Mesothelial cell of epicardium (in vitro differentiated cells): ENCODE data around the gene FARSB. TPM values are rescaled to one million over a fixed set of nuclear protein-coding genes. Genes with fewer than 3 reads are reported as not detected.
A peak's percentile ranks its signal among the peaks of the same experiment; 100 is the strongest.

ENCODE experiments used
- DNase-seq, 2 experiments: peaks; one replicate each; pipeline ENCODE4 v3.0.0; 2021; ENCODE audit warnings: low spot score in 2 of 2; ENCODE audit not compliant: unreplicated experiment in 2 of 2
- H3K27ac Mint-ChIP-seq: 2 replicates; pipeline ENCODE4 v1.8.0; 2021; ENCODE audit warnings: mixed read lengths
- H3K27me3 Mint-ChIP-seq: 2 replicates; pipeline ENCODE4 v1.8.0; 2021; ENCODE audit warnings: low read depth, mixed read lengths
- H3K36me3 Mint-ChIP-seq: 2 replicates; pipeline ENCODE4 v1.8.0; 2021; ENCODE audit warnings: mixed read lengths
- H3K4me1 Mint-ChIP-seq: 2 replicates; pipeline ENCODE4 v1.8.0; 2021; ENCODE audit warnings: mixed read lengths
- H3K4me3 Mint-ChIP-seq: 2 replicates; pipeline ENCODE4 v1.8.0; 2021; ENCODE audit warnings: mild to moderate bottlenecking, moderate library complexity, mixed read lengths
- H3K9me3 Mint-ChIP-seq: 2 replicates; pipeline ENCODE4 v1.8.0; 2021; ENCODE audit warnings: mixed read lengths
- total RNA-seq: library from RNA; stranded (reverse); gene quantifications from 3 replicates; pipeline ENCODE4 v1.2.1, GENCODE V29; 2021
- TF ChIP-seq, protein P1 (sequence below): fragments of 200-600 bp; sonication (generic); IDR thresholded peaks from one replicate; pipeline ENCODE4 v1.5.0; 2021; ENCODE audit warnings: antibody characterized with exemption; ENCODE audit not compliant: unreplicated experiment

The FARSB gene
- total RNA-seq, 1 donor from 2014 or later, result 17.7 TPM

DNA sequence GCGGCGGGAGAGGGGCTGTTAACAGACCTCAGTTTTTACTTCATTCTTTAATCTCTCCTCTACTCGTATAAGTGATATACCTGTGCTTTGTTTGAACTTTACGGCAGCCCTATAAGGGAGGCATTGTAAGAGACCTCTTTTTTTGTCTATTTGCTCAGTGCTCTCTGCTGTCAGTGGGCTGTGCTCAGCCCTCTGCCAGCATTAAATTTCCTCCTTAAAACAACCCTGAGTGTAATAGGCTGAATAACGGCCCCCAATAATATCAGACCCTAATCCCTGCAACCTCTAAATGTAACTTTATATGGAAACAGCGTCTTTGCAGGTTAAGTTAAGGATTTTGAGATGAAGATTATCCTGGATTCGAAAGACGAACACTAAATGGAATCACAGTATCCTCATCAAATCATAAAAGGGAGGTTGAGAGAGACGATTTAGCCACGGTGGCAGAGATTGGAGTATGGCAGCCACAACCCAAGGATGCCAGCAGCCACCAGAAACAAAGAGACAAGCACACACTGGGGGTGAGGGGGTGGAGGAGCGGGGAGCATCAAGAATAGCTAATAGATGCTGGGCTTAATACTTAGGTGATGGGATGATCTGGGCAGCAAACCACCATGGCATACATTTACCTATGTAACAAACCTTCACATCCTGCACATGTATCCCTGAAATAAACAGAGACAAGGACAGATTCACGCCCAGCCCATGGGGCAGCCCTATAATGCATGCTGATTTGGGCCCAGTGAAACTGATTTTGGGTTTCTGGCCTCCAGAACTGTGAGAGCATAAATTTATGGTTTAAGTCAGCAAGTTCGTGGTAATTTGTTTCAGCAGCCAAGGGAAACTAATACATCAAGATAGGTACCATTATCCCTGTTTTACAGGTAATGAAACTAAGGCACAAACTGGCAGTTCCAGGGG is 894 bp upstream of the FARSB start:
- H3K4me3 Mint-ChIP-seq, result peak overlapping the region; percentile 93
- H3K4me1 Mint-ChIP-seq, result peaks cover 19% of the 10 kb centered on the region
- TF ChIP-seq, protein P1, sequence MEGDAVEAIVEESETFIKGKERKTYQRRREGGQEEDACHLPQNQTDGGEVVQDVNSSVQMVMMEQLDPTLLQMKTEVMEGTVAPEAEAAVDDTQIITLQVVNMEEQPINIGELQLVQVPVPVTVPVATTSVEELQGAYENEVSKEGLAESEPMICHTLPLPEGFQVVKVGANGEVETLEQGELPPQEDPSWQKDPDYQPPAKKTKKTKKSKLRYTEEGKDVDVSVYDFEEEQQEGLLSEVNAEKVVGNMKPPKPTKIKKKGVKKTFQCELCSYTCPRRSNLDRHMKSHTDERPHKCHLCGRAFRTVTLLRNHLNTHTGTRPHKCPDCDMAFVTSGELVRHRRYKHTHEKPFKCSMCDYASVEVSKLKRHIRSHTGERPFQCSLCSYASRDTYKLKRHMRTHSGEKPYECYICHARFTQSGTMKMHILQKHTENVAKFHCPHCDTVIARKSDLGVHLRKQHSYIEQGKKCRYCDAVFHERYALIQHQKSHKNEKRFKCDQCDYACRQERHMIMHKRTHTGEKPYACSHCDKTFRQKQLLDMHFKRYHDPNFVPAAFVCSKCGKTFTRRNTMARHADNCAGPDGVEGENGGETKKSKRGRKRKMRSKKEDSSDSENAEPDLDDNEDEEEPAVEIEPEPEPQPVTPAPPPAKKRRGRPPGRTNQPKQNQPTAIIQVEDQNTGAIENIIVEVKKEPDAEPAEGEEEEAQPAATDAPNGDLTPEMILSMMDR, result no peak
- no peaks in the 10 kb centered on the region for H3K36me3 Mint-ChIP-seq
- no peak for DNase-seq
- H3K27ac Mint-ChIP-seq, result peak overlapping the region; percentile 99
- no peaks in the 10 kb centered on the region for H3K9me3 Mint-ChIP-seq
- H3K27me3 Mint-ChIP-seq, result no peaks in the 10 kb centered on the region

DNA sequence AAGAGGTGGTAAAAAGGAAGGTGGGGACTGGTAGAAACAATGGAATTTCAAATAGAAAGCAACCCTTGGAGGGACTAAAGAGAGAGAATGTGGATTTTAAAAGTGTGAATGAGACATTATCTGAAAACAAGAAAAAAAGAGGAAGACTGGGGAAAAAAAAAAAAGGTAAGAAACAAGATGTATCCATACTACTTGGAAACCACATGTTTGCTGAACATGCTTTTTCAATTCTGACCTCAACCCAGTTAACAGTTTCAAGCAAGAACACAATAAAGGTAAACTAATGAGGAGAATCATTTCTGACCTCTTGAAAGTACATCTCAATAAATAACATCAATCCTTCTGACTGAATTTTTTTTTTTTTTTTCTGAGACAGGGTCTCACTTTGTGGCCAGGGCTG is 2.6 kb downstream of the FARSB start:
- DNase-seq, result no peak
- H3K9me3 Mint-ChIP-seq, result no peaks in the 10 kb centered on the region
- H3K4me3 Mint-ChIP-seq, result no peak overlapping the region
- H3K27me3 Mint-ChIP-seq, result no peaks in the 10 kb centered on the region
- TF ChIP-seq, protein P1, result no peak
- H3K27ac Mint-ChIP-seq, result peak overlapping the region; percentile 6
- H3K36me3 Mint-ChIP-seq, result no peaks in the 10 kb centered on the region
- H3K4me1 Mint-ChIP-seq, result peaks cover 25% of the 10 kb centered on the region

DNA sequence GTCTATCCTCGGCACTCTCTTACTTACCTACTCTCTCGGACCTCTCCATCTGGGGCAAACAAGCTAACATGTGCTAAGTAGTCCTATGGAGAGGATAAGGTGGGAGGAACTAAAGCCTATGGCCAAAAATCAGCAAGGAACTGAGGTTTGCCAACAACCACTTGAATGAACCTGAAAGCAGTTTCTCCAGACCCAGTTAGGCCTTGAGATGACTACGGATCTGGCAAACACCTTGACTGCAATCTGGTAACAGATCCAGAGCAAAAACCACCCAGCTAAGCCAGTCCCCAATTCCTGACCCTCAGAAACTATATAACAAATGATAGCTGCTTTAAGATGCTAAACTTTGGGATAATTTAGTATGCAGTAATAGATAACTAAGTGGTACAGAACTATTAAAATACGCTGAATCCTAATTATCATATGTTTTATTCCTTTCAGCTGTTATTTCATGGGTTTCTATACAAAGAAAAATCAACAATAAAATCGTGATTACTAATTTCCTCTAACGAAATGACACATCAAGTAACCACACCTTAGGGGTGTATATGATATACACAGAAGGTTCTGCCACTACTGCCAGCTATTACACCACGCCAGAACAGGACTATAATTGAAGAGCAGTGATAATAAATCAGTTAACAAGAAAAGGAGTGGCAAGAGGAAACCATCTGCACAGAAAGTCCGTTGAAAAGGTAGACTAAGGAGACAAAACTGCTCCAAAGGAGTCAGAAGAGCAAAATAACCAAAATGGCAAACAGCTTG is 3.2 kb downstream of the FARSB start:
- H3K36me3 Mint-ChIP-seq, result no peaks in the 10 kb centered on the region
- no peak for DNase-seq
- TF ChIP-seq, protein P1, result no peak
- H3K27ac Mint-ChIP-seq, result peak overlapping the region; percentile 6
- no peak overlapping the region for H3K4me3 Mint-ChIP-seq
- no peaks in the 10 kb centered on the region for H3K27me3 Mint-ChIP-seq
- no peaks in the 10 kb centered on the region for H3K9me3 Mint-ChIP-seq
- peaks cover 25% of the 10 kb centered on the region for H3K4me1 Mint-ChIP-seq

DNA sequence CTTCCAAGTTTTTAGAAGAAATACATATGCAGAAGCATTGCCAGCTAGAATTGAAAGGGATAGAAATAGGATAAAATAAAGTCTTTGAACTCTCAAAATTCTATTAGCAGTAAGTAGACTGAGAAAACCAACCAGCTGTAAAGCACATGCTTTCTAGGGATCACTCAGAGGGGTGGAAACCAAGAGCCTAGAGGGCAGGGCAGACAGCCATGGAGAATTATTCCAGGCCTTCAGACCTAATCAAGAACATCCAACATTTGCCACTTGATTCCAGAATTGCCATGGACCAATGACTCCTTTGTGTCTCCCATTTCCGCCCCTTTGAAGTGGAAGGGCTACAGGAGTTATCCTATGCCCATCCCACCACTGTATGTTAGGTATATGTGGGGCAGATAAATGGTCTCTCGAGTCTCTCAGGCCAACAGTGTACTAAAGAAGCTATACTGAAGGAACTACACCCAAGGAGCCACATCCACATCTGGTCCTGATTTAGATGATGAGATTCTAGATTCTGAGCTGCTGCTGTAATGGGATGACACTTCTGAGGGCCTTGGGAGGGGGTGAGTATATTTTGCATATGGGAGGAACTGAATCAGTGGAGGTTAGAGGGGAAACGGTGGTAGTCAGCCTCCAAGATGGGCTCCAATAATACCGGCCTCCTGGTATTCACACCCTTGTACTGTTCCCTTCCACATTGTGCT is 4.0 kb downstream of the FARSB start:
- H3K4me3 Mint-ChIP-seq, result no peak overlapping the region
- H3K9me3 Mint-ChIP-seq, result no peaks in the 10 kb centered on the region
- H3K27ac Mint-ChIP-seq, result no peak overlapping the region
- peaks cover 2% of the 10 kb centered on the region for H3K36me3 Mint-ChIP-seq
- peaks cover 22% of the 10 kb centered on the region for H3K4me1 Mint-ChIP-seq
- DNase-seq, result no peak
- TF ChIP-seq, protein P1, result no peak
- H3K27me3 Mint-ChIP-seq, result no peaks in the 10 kb centered on the region

DNA sequence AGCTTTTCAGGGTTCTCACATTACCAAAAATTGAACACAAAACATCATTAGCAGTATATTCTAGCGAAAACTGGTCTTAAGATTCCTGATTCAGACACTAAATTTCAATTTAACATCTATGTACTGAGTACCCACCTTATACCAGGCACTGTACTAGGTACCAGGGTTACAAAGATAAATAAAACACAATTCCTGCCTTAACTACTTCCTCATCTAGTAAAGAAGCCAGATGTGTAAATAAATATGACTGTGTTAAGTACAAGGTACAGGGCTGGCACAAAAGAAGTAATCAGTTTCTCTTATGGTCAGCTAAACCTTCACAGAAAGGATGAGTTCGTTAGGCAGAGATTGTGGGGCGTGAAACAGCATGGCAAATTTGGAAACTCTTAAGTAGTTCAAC is 6.1 kb downstream of the FARSB start:
- peaks cover 12% of the 10 kb centered on the region for H3K4me1 Mint-ChIP-seq
- peaks cover 7% of the 10 kb centered on the region for H3K36me3 Mint-ChIP-seq
- no peaks in the 10 kb centered on the region for H3K27me3 Mint-ChIP-seq
- TF ChIP-seq, protein P1, result no peak
- no peak overlapping the region for H3K4me3 Mint-ChIP-seq
- no peak overlapping the region for H3K27ac Mint-ChIP-seq
- no peak for DNase-seq
- H3K9me3 Mint-ChIP-seq, result no peaks in the 10 kb centered on the region
